ENCODE results near the gene STOX2.
"Not testable (repeated sequence)": the region's sequence is repeated elsewhere in the genome, so short reads cannot be mapped to it uniquely, and the experiment has no call there.

The STOX2 gene

GRCh38 chr4:184028561-184029374, 123.7 kb downstream of the STOX2 start:
- peak; percentile 17 for DNase-seq

GRCh38 chr4:184030036-184030435, 124.9 kb downstream of the STOX2 start:
- no peak for DNase-seq

GRCh38 chr4:184030764-184031163, 125.7 kb downstream of the STOX2 start:
- DNase-seq, result no peak

- no peak for DNase-seq
Measured at GRCh38 chr4:184032091-184032490, 127.0 kb downstream of the STOX2 start.

GRCh38 chr4:184039963-184040383, 134.9 kb downstream of the STOX2 start:
- no peak for DNase-seq

DNA sequence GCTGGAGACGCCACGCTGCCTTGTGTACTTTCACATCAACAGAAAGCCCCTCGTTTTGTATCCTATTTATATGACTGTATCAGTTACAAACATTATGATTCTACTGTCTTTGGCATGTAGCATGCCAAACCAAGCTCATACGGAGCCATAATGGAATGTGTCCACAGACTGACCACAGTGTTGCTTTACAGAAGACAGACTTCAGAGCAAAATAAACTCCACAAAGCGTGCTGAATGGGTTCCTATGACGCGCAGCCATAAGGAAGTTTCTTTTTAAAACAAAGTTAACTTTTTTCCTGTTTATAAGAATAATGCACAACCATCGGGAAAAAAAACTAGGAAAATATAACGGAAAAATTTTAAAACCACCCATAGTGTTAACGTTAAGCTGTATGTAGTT, 136.0 kb downstream of the STOX2 start:
- DNase-seq, result no peak

DNA sequence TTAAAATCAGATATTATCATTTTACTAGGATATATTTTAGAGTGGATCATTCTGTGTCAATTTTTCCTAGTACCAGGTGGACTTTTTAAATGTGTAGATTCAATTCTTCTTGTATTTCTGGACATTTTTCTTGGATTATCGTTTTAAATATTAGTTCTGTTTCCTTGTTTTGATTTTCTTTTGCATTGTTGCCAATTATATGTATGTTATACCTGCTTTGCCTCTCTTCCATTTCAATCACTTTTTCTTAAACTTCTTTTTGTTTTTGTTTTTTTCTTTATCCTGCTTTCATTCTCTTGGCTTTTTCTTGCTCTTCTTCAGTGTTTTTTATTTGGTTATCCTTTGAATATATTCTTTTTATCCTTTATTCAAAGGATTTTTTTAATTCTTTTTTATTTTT, 141.0 kb downstream of the STOX2 start:
- no peak for DNase-seq

DNA sequence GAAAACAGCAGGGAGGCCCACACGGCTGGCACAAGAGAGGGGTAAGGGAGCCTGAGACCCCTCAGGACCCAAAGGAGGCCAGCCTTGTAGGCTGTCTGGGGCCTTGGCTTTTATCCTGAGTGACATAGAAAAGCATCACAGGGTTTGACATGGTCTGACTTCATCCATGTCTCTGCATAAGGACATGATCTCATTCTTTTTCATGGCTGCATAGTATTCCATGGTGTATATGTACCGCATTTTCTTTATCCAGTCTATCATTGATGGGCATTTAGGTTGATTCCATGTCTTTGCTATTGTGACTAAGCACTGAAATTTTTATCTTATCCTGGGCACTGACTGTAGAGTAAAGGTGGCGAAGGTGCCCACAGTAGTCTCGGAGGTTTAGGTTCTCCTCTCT, 146.2 kb downstream of the STOX2 start:
- DNase-seq, result not testable (repeated sequence)

GRCh38 chr4:184052616-184053015, 147.5 kb downstream of the STOX2 start:
- DNase-seq, result no peak

GRCh38 chr4:184053434-184053833, 148.3 kb downstream of the STOX2 start:
- no peak for DNase-seq

DNA sequence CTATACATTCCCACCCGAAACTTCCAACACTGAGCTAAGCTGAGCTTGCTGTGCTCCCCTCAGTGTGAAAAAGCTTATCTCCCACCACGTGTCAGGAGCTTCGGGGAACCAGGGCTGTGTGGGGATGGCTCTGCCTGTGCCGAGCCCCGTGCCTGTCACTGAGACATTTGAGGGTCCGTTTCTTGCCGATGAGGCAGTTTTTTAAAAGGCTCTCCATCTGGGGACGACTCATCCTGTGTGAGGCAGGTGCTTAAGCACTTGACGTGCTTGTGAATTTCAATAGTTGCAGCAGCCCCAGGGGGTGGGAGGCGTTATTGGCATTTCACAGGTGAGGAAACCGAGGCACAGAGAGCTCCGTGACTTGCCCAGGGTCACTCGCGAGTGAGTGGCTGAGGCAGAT, 151.8 kb downstream of the STOX2 start:
- no peak for DNase-seq

- DNase-seq, result no peak
Measured at GRCh38 chr4:184058026-184058425, 152.9 kb downstream of the STOX2 start.

DNA sequence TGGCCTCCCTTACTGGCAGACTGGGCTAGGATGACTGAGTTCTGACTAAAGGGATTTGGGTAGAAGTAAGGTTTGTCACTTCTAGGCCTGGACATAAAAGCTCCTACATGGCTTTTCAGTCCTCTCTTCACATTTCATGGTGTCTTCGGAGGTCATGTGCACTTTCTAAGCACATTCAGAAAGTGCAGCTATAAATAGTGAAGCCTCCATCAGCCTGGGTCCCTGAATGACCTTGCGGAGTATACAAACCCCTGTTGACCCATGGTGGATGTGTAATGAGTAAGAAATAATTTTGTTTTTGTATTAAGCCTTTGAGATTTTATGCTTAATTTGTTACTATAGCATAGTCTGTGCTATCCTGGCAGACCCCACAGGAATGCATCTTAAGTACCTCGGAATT, 154.0 kb downstream of the STOX2 start:
- DNase-seq, result no peak

- no peak for DNase-seq
Measured at GRCh38 chr4:184061582-184061981, 156.5 kb downstream of the STOX2 start.

GRCh38 chr4:184062769-184063168, 157.7 kb downstream of the STOX2 start:
- DNase-seq, result no peak

DNA sequence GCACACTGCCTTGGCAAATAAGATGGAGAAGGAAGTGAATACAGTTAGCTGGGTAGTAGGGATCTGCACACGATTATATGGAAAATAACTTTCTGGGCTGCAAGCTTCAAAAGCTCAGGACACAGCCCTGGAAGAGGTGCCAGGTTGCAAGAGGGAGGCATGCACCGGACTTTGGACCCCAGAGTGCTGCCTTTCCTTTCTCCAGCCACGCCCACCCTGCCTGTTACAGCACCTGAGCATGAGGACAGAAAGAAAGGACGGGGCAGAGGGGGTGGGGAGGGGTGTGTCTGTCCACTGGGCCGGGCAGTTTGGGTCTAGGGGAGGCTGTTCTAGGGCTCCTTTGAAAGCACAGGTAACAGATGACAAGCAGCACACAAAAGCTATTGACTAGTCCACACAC, 159.8 kb downstream of the STOX2 start:
- DNase-seq, result no peak

DNA sequence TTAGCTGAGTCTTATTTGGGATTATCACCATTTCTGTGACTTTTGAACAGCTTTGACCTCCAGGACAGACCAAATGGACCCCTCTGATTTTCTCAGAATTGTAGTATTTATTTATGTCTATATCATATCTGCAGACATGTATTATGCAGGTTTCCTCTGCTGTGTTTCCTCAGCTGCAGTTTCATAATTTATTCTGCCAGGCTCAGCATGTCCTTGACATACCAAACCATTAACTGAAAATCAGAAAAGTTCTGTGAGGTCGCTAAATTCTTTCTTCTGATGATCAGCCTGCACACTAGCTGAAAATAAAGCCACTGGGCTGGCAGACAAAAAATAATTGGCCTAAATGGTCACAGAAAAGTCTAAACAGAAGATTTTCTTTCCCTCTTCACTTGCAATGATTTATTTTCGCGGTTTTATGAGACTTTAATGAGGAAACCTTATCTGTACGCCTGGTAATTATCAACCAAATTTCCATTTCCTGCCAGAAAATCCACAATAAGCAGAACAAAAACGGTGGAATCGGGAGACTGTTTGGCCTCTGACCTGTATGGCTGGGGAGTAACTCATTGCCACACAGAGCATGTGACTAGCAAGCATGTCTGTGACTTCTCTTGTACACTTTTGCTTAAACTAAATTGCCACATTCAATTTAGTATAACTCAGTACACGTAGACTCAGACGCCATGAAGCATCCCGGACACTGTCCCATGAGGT, 161.6 kb downstream of the STOX2 start:
- no peak for DNase-seq

DNA sequence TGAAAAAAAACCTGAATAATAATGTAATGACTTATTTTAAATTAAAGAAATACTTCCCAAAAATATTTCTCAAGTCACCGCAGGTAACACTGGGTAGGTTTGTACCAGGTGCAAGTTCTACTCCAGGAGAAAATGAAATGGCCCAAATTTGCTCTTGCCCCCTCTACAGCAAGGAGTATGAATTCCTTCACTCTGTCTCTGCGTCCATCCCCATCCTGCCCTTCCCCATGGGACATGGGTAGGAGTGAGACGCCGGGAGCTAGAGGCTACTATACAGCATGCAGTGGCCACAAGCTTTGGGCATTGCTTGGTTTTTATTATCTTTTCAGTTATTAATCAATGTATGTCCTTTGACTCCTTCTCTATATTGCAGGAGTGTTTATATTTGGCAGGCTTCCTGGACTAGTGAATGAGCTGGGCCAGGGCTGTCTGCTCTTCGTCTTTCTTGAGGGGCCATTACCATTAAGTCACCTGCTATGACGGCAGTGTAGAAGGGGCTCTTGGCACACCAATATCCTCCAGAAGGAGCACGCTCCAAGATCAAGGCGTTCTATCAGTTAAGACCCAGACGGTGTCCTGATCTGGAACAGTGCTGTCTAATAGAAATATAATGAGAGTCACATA, 162.9 kb downstream of the STOX2 start:
- no peak for DNase-seq

Measured in GDM1 (cell line).